Glomerular visceral epithelial cell (primary cell): Measurements from ENCODE around the gene PREB.

Experiments used
- DNase-seq: peaks from one replicate; pipeline ENCODE4 v3.0.0-alpha.2; 2016; ENCODE audit errors: extremely low spot score

PREB gene

DNA sequence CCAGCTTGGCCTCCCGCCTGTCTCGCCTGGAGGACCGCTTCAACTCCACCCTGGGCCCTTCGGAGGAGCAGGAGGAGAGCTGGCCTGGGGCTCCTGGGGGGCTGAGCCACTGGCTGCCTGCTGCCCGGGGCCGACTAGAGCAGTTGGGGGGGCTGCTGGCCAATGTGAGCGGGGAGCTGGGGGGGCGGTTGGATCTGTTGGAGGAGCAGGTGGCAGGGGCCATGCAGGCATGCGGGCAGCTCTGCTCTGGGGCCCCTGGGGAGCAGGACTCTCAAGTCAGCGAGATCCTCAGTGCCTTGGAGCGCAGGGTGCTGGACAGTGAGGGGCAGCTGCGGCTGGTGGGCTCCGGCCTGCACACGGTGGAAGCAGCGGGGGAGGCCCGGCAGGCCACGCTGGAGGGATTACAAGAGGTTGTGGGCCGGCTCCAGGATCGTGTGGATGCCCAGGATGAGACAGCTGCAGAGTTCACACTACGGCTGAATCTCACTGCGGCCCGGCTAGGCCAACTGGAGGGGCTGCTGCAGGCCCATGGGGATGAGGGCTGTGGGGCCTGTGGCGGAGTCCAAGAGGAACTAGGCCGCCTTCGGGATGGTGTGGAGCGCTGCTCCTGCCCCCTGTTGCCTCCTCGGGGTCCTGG is 51.5 kb downstream of the PREB start:
- DNase-seq: no peak

DNA sequence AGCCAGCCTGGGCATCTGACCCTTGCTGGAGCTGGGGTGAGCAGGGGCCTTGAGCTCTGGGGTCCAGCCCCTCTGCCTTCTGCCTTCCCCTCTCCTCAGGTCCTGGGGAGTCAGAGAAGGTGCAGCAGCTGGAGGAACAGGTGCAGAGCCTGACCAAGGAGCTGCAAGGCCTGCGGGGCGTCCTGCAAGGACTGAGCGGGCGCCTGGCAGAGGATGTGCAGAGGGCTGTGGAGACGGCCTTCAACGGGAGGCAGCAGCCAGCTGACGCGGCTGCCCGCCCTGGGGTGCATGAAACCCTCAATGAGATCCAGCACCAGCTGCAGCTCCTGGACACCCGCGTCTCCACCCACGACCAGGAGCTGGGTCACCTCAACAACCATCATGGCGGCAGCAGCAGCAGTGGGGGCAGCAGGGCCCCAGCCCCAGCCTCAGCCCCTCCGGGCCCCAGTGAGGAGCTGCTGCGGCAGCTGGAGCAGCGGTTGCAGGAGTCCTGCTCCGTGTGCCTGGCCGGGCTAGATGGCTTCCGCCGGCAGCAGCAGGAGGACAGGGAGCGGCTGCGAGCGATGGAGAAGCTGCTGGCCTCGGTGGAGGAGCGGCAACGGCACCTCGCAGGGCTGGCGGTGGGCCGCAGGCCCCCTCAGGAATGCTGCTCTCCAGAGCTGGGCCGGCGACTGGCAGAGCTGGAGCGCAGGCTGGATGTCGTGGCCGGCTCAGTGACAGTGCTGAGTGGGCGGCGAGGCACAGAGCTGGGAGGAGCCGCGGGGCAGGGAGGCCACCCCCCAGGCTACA is 52.3 kb downstream of the PREB start:
- no peak for DNase-seq
